Peyer's patch (tissue), 4 donors: Measurements from ENCODE around the gene ZNF609.
"Not testable (repeated sequence)": the region's sequence is repeated elsewhere in the genome, so short reads cannot be mapped to it uniquely, and the experiment has no call there.

Experiments
- POLR2A ChIP-seq, 2 donors: fragments of 450-650 bp; IDR thresholded peaks; one replicate each; pipeline ENCODE4 v1.5.1; 2017; ENCODE audit warnings: antibody characterized with exemption in 2 of 2, mild to moderate bottlenecking in 2 of 2, moderate library complexity in 2 of 2
- TF ChIP-seq, protein P1 (sequence below), 6 experiments: fragments of 450-650 bp in 4 of 6; fragments of 200-600 bp in 2 of 6; sonication (generic) in 1 of 6; IDR thresholded peaks; one replicate each; pipeline ENCODE4 v1.5.1; 2017 to 2019; ENCODE audit warnings: antibody characterized with exemption in 6 of 6, mild to moderate bottlenecking in 3 of 6, moderate library complexity in 1 of 6

DNA sequence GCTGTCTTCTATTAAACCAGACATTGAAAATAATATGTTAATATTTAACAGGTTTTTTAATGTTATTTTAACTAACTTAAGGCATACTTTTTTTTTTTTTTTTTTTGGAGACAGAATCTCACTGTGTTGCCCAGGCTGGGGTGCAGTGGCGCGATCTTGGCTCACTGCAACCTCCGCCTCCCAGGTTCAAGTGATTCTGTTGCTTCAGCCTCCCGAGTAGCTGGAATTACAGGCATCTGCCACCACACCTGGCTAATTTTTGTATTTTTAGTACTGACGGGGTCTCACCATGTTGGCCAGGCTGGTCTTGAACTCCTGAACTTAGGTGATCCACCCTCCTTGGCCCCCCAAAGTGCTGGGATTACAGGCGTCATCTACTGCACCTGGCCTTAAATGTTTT lies 147.0 kb downstream of the ZNF609 start:
- TF ChIP-seq POLR2A (IDR thresholded peaks at IDR 0.05) = not testable (repeated sequence)
- TF ChIP-seq, protein P1, sequence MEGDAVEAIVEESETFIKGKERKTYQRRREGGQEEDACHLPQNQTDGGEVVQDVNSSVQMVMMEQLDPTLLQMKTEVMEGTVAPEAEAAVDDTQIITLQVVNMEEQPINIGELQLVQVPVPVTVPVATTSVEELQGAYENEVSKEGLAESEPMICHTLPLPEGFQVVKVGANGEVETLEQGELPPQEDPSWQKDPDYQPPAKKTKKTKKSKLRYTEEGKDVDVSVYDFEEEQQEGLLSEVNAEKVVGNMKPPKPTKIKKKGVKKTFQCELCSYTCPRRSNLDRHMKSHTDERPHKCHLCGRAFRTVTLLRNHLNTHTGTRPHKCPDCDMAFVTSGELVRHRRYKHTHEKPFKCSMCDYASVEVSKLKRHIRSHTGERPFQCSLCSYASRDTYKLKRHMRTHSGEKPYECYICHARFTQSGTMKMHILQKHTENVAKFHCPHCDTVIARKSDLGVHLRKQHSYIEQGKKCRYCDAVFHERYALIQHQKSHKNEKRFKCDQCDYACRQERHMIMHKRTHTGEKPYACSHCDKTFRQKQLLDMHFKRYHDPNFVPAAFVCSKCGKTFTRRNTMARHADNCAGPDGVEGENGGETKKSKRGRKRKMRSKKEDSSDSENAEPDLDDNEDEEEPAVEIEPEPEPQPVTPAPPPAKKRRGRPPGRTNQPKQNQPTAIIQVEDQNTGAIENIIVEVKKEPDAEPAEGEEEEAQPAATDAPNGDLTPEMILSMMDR (IDR thresholded peaks at IDR 0.05) = not testable (repeated sequence)
